Endothelial cell (in vitro differentiated cells): Measurements from ENCODE around the gene EML1. TPM values are rescaled to one million over a fixed set of nuclear protein-coding genes. Genes with fewer than 3 reads are reported as not detected.

Experiments
- DNase-seq: peaks from one replicate; pipeline ENCODE4 v3.0.0; 2021; ENCODE audit warnings: low spot score
- H3K27ac Mint-ChIP-seq: one replicate; pipeline ENCODE4 v1.8.0; 2021; ENCODE audit warnings: mixed read lengths, inconsistent platforms; ENCODE audit not compliant: unreplicated experiment
- H3K27me3 Mint-ChIP-seq: one replicate; pipeline ENCODE4 v1.8.0; 2021; ENCODE audit warnings: mild to moderate bottlenecking, moderate library complexity, mixed read lengths, inconsistent platforms; ENCODE audit not compliant: unreplicated experiment
- H3K36me3 Mint-ChIP-seq: one replicate; pipeline ENCODE4 v1.8.0; 2021; ENCODE audit warnings: mild to moderate bottlenecking, low read depth, mixed read lengths, inconsistent platforms; ENCODE audit not compliant: unreplicated experiment
- H3K4me1 Mint-ChIP-seq: one replicate; pipeline ENCODE4 v1.8.0; 2021; ENCODE audit warnings: mild to moderate bottlenecking, mixed read lengths, inconsistent platforms; ENCODE audit not compliant: unreplicated experiment
- H3K4me3 Mint-ChIP-seq: one replicate; pipeline ENCODE4 v1.8.0; 2021; ENCODE audit warnings: mild to moderate bottlenecking, mixed read lengths, inconsistent platforms; ENCODE audit not compliant: unreplicated experiment
- H3K9me3 Mint-ChIP-seq: one replicate; pipeline ENCODE4 v1.8.0; 2021; ENCODE audit warnings: mixed read lengths, inconsistent platforms; ENCODE audit not compliant: unreplicated experiment
- total RNA-seq: library from RNA; stranded (reverse); fragmentation: NEBNext Ultra II Directional; extraction: Animal tissue kit (Norgen Biotek cat#: 25700); gene quantifications from one replicate; pipeline ENCODE4 v1.2.1, GENCODE V29; 2021; ENCODE audit not compliant: unreplicated experiment
- TF ChIP-seq, protein P1 (sequence below): fragments of 200-600 bp; sonication (generic); IDR thresholded peaks from one replicate; pipeline ENCODE4 v1.5.0; 2021; ENCODE audit warnings: antibody characterized with exemption; ENCODE audit not compliant: unreplicated experiment

The EML1 gene
- total RNA-seq, 1 donor from 2014 or later: 10.0 TPM

- peaks cover 8% of the 10 kb centered on the region for H3K27me3 Mint-ChIP-seq
These were observed 158.8 kb downstream of the EML1 start for GRCh38 chr14:99952039-99952438.

GRCh38 chr14:99952453-99952852 is 159.2 kb downstream of the EML1 start:
- H3K9me3 Mint-ChIP-seq: no peaks in the 10 kb centered on the region
- no peaks in the 10 kb centered on the region for H3K4me1 Mint-ChIP-seq
- DNase-seq: no peak
- no peak overlapping the region for H3K4me3 Mint-ChIP-seq
- peaks cover 8% of the 10 kb centered on the region for H3K27me3 Mint-ChIP-seq
- TF ChIP-seq, protein P1, sequence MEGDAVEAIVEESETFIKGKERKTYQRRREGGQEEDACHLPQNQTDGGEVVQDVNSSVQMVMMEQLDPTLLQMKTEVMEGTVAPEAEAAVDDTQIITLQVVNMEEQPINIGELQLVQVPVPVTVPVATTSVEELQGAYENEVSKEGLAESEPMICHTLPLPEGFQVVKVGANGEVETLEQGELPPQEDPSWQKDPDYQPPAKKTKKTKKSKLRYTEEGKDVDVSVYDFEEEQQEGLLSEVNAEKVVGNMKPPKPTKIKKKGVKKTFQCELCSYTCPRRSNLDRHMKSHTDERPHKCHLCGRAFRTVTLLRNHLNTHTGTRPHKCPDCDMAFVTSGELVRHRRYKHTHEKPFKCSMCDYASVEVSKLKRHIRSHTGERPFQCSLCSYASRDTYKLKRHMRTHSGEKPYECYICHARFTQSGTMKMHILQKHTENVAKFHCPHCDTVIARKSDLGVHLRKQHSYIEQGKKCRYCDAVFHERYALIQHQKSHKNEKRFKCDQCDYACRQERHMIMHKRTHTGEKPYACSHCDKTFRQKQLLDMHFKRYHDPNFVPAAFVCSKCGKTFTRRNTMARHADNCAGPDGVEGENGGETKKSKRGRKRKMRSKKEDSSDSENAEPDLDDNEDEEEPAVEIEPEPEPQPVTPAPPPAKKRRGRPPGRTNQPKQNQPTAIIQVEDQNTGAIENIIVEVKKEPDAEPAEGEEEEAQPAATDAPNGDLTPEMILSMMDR: no peak
- no peaks in the 10 kb centered on the region for H3K36me3 Mint-ChIP-seq
- peak overlapping the region; percentile 13 for H3K27ac Mint-ChIP-seq

More at GRCh38 chr14:99952039-99952438, 158.8 kb downstream of the EML1 start:
- TF ChIP-seq, protein P1: no peak
- no peaks in the 10 kb centered on the region for H3K36me3 Mint-ChIP-seq
- H3K9me3 Mint-ChIP-seq: no peaks in the 10 kb centered on the region
- H3K4me3 Mint-ChIP-seq: no peak overlapping the region
- no peak for DNase-seq
- no peaks in the 10 kb centered on the region for H3K4me1 Mint-ChIP-seq
- H3K27ac Mint-ChIP-seq: no peak overlapping the region

GRCh38 chr14:99955826-99956455 is 162.7 kb downstream of the EML1 start:
- Mint-ChIP-seq H3K27me3 (peaks cover 10% of the 10 kb centered on the region), H3K4me1 (no peaks in the 10 kb centered on the region), H3K9me3 (no peaks in the 10 kb centered on the region), H3K27ac (no peak overlapping the region), H3K4me3 (no peak overlapping the region), H3K36me3 (no peaks in the 10 kb centered on the region)
- TF ChIP-seq, protein P1: no peak
- no peak for DNase-seq

DNA sequence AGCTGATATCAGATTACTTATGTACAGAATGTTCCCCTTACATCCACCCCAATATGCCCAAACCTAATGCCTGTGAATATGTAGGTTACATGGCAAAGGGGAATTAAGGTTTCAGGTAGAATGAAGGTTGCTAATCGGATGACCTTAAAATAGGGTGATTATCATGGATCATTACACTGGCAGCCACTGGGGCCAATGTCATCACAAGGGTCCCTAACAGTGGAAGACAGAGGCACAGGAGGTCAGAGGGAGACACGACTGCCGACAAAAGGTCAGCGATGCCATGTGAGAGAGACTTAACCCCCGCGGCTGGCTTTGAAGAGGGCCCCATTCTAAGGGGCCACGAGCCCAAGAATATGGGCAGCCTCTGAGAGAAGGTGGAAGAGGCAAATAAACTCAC is 165.2 kb downstream of the EML1 start:
- no peak overlapping the region for H3K27ac Mint-ChIP-seq
- no peaks in the 10 kb centered on the region for H3K9me3 Mint-ChIP-seq
- no peak for DNase-seq
- TF ChIP-seq, protein P1: no peak
- no peaks in the 10 kb centered on the region for H3K4me1 Mint-ChIP-seq
- no peaks in the 10 kb centered on the region for H3K36me3 Mint-ChIP-seq
- peak overlapping the region; percentile 47 for H3K4me3 Mint-ChIP-seq
- H3K27me3 Mint-ChIP-seq: peaks cover 15% of the 10 kb centered on the region

- TF ChIP-seq, protein P1: no peak
- H3K36me3 Mint-ChIP-seq: no peaks in the 10 kb centered on the region
- no peak overlapping the region for H3K4me3 Mint-ChIP-seq
- peaks cover 13% of the 10 kb centered on the region for H3K27me3 Mint-ChIP-seq
- H3K27ac Mint-ChIP-seq: no peak overlapping the region
- no peaks in the 10 kb centered on the region for H3K9me3 Mint-ChIP-seq
- no peak for DNase-seq
- H3K4me1 Mint-ChIP-seq: no peaks in the 10 kb centered on the region
These were observed 168.8 kb downstream of the EML1 start for GRCh38 chr14:99961826-99962518.
